NCI-H1048 (cell line): Measurements from ENCODE around the gene TMEM9B.
"Not testable (repeated sequence)": the region's sequence is repeated elsewhere in the genome, so short reads cannot be mapped to it uniquely, and the experiment has no call there.

ENCODE experiments used
- DNase-seq: peaks from one replicate; lab custom pipeline; 2025; lab: John Stamatoyannopoulos, UW

Gene TMEM9B

GRCh38 chr11:8971924-8972316, 7.7 kb upstream of the TMEM9B start:
- DNase-seq: no peak

DNA sequence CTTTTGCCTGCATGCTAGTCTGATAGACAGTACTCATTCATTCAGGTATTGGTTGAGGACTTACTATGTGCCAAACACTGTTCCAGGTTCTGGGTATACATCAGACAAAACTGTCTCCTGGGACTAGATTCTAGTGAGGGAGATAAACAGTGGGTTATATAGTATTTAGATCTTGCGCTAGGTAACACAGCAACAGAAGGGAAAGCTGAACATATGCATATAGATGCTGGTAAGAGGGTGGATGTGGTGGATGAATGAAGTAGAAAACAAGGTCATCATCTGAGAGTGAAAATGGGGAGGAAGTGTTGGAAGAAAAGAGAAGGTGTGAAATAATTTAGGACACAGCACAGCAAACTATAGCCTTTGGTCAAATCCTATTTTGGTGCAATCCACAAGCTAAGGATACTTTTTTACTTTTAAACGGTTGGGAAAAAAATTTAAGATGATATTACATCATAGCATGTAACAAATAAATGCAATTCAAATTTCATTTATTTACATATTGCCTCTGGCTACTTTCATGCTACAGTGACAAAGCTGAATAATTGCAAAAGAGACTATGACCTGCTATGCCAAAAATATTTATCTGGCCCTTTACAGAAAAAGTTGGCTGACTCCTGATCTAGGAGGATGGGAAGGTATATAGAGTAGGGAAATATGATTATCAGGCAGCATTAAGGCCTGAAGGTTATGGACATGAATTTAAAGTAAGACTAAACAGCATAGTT, 7.1 kb upstream of the TMEM9B start:
- DNase-seq: no peak

DNA sequence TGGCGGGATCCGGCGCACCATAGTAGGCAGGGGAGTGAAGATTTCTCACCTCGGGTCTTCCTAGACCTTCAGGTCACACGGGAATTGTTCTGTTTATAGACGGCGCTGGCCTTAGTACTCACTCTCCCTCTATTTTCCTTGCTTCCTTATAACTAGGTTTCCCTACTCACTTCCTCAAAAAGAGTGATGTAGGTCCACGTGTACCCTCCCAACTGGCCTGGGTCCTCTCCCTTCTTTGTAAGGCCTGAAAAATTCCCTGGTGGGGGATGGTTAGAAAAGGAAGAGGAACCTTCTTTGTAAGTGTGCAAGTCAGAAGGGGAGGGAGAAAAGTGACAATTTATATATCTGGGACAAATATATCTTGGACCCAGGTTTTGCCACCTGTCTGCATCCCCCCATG, 2.9 kb upstream of the TMEM9B start:
- no peak for DNase-seq

GRCh38 chr11:8963569-8964323, 496 bp downstream of the TMEM9B start:
- peak; percentile 54 for DNase-seq

GRCh38 chr11:8962841-8963240, 1.4 kb downstream of the TMEM9B start:
- DNase-seq: no peak

GRCh38 chr11:8961401-8961800, 2.8 kb downstream of the TMEM9B start:
- no peak for DNase-seq

- no peak for DNase-seq
Observed at GRCh38 chr11:8959546-8960166, 4.6 kb downstream of the TMEM9B start.

GRCh38 chr11:8956860-8957259, 7.4 kb downstream of the TMEM9B start:
- no peak for DNase-seq

DNA sequence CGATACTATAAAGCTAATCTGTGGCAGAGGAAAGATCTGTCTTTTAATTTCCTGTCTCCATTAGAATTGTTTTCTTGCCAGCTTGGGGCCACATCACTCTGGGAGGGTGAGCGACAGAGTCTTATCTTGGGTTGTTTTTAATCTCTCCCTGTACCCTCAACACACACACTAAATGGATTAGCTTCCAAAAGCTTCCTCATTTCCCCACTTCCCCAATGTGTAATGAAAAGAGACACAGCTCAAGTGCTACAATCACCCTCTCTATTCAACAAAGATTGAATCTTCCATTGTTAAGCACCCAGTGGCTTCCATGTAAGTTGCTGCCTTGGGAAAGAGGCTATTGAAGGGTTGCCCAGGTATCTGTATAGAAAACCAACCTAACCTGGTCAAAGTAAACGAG, 15.4 kb downstream of the TMEM9B start:
- DNase-seq: no peak

GRCh38 chr11:8947230-8947943, 16.9 kb downstream of the TMEM9B start:
- DNase-seq: no peak

DNA sequence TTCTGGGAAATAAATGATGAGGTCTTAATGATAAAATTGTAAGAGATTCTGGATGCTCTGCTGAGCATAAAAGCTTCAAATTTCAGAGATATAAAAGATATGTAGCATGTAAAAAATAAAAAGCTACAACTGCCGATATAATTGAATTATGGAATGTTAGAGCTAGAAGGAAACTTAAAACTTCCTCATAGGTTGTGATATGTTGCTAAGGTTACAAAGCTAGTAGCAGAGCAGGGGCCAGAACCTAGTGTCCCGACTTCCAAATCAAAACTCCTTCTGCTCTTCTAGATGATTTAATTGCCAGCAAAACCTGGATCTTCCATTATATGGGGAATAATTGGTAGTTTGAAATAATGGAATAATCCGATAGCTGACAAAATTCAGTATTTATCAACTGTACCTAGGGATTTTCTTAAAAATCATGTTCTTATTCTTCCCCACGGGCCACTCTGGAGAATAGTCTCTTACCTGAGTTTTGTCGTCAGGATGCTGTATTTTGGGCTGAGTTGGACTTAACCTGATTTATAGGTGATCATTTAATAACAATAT, 21.6 kb downstream of the TMEM9B start, which contains the start of gene ASCL3:
ASCL3 (minus strand) TSS at position 499 of the 549 bp plus-strand sequence. CDS start 4,855 bp downstream, outside the sequence.
- DNase-seq: no peak

DNA sequence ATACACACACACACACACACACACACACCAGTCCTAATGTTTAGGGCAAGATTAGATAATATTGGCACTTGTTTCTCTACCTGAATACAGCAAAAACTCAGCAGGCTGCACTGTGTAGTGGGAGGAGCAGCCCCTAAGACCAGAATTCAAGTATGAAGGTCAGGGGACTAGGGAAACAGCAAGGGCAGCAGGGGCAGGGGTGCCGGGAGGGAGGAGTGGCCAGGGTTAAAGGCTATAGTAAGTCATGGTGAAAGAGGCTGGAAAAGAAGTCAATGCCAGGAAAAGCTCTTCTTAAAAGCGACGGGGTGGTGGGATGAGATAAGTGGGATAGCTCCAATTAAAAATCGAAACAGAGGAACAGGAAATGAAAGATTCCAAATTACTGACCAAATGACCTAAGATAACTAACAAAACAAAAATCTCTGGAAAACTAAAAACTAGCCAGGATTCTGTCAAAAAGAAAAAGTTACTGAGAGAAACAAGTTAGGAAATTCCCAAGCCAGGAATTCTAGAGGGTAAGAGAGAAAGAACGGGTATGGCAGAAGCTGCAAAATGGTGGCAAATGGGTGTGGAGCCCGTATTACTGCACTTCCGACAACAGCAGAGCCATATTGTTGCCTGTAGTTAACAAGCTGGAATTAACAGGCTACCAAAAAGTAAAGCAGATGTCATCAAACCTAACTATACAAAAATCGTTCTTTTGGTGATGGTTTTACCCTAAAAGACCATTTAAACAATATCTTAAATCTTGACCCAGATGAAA, 22.7 kb downstream of the TMEM9B start:
- DNase-seq: no peak

GRCh38 chr11:8937659-8938058, 26.6 kb downstream of the TMEM9B start:
- DNase-seq: no peak

- DNase-seq: no peak
Observed at GRCh38 chr11:8937159-8937558, 27.1 kb downstream of the TMEM9B start.

DNA sequence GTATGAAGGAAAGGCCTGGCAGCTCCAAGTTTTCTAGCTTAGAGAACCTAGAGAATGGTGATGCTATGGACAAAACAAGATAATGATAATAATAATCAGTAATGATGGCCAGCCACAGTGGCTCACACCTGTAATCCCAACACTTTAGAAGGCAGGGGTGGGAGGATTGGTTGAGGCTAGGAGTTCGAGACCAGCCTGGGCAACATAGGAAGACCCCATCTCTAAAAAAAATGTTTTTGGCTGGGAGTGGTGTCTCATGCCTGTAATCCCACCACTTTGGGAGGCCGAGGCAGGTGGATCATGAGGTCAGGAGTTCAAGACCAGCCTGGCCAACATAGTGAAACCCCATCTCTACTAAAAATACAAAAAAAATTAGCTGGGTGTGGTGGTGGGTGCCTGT, 28.5 kb downstream of the TMEM9B start:
- DNase-seq: not testable (repeated sequence)

DNA sequence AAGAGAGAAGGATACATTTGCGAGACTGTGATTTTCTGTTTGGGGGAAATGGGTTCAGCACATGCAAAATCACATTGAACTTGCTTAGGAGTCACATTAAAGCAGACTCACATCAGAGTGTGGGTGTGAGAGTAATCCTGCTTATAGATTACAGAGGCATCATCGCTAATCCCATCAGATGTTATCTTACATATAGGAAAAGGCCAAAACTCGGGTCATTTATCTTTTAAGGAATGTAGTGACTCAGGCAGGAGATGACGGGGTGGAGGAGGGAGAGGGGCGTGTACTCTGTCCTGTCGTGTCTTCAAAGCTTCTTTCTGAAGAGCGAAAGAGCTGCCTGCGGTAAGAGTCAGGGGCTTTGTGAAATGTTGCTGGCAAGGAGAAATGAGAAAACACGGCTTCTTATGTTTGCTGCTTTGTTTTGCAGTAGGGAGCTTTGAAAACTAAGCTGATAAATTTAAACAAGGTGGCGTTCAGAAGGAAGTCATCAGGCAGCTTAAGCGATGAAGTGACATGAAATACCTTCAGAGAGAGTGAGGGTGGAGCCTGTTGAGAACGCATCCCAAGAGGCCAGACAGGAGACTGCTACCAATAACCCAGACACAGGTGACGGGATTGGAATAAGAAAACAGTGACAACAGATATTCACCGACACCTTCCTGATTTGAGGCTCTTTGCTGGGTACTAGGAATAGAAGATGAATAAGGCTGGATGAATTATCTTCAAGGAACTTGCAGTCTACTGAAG, 29.3 kb downstream of the TMEM9B start:
- DNase-seq: no peak

GRCh38 chr11:8933931-8934330, 30.3 kb downstream of the TMEM9B start:
- DNase-seq: no peak

- DNase-seq: no peak
Observed at GRCh38 chr11:8932564-8933180, 31.6 kb downstream of the TMEM9B start, which contains the start of gene C11orf16. C11orf16 (minus strand) TSS chr11:8932947; CDS start chr11:8932308, 639 bp downstream.

- DNase-seq: no peak
Observed at GRCh38 chr11:8930456-8931175, 33.6 kb downstream of the TMEM9B start.
